GM12875 (cell line): ENCODE measurements around the gene DGKH.
"Not testable (repeated sequence)": the region's sequence is repeated elsewhere in the genome, so short reads cannot be mapped to it uniquely, and the experiment has no call there.

Experiments used
- H3K4me3 ChIP-seq: one replicate; pipeline ENCODE4 v1.5.1; 2011; ENCODE audit warnings: low read depth, low read length, control low read depth
- TF ChIP-seq, protein P1 (sequence below): IDR thresholded peaks from 2 replicates; pipeline ENCODE4 v1.5.1; 2011; ENCODE audit warnings: low read depth, mild to moderate bottlenecking, control low read depth, inconsistent platforms, low read length, moderate library complexity, borderline replicate concordance; ENCODE audit not compliant: insufficient read depth

The DGKH gene

DNA sequence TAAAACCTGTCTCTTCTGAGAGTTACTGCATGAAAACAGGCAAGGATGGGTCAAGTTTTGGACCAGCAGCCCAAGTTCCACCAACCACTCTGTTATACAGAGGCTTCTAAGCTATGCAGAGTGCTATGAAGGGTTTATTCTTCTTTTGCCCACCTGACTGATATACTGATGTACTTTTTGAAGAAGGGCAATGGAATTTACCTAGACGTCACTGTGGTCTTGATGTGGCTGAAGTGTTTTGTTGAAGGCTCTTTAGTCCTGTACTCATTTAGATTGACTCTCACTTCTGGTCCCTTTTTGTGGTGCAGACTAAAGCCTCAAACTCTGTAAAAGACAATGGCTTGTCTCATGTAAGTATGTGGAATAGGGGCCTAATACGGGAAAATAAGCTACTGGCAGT is 92.0 kb downstream of the DGKH start:
- TF ChIP-seq, protein P1, sequence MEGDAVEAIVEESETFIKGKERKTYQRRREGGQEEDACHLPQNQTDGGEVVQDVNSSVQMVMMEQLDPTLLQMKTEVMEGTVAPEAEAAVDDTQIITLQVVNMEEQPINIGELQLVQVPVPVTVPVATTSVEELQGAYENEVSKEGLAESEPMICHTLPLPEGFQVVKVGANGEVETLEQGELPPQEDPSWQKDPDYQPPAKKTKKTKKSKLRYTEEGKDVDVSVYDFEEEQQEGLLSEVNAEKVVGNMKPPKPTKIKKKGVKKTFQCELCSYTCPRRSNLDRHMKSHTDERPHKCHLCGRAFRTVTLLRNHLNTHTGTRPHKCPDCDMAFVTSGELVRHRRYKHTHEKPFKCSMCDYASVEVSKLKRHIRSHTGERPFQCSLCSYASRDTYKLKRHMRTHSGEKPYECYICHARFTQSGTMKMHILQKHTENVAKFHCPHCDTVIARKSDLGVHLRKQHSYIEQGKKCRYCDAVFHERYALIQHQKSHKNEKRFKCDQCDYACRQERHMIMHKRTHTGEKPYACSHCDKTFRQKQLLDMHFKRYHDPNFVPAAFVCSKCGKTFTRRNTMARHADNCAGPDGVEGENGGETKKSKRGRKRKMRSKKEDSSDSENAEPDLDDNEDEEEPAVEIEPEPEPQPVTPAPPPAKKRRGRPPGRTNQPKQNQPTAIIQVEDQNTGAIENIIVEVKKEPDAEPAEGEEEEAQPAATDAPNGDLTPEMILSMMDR: no peak
- H3K4me3 ChIP-seq: no peak overlapping the region

- H3K4me3 ChIP-seq: not testable (repeated sequence)
These were observed 92.6 kb downstream of the DGKH start for GRCh38 chr13:42141052-42141451.

- no peak overlapping the region for H3K4me3 ChIP-seq
- TF ChIP-seq, protein P1: no peak
These were observed 97.9 kb downstream of the DGKH start for GRCh38 chr13:42146359-42146758.

- TF ChIP-seq, protein P1: no peak
- H3K4me3 ChIP-seq: no peak overlapping the region
These were observed 100.1 kb downstream of the DGKH start for GRCh38 chr13:42148538-42148937.

- TF ChIP-seq, protein P1: no peak
- H3K4me3 ChIP-seq: no peak overlapping the region
These were observed 100.7 kb downstream of the DGKH start for GRCh38 chr13:42149136-42149535.

- H3K4me3 ChIP-seq: no peak overlapping the region
- TF ChIP-seq, protein P1: no peak
These were observed 103.3 kb downstream of the DGKH start for GRCh38 chr13:42151781-42152180.

DNA sequence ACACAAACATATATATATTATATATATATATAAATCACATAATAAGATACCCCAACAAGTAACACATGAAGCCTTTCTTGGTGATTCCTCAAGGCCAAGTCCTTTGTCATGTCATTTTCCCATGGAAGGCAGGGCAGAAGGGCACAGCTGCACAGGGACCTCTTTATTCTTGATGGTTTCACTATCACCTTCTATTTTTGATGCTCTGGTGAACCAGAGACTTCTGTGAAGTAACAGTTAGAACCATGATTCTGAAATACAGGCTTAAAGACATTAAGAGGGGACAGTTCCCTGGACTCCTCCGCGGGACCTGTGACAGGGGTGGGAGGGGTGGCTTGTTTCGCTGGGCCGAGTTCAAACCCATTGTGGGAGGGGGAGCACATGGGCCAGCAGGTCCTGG is 104.0 kb downstream of the DGKH start:
- H3K4me3 ChIP-seq: no peak overlapping the region
- TF ChIP-seq, protein P1: no peak
